Activated T-helper 2 cell treated with anti-CD3 and anti-CD28 coated beads, Interferon-gamma antibody, Interleukin-2, Interleukin-4, amounts not matched to agents 10 μg/mL and 5 μg/mL and 100 μg/mL, durations not matched to agents 14 hours and 24 hours and 36 hours (primary cell): ENCODE results near the gene DHX15. TPM values are rescaled to one million over a fixed set of nuclear protein-coding genes. Genes with fewer than 3 reads are reported as not detected.
"Not testable (repeated sequence)": the region's sequence is repeated elsewhere in the genome, so short reads cannot be mapped to it uniquely, and the experiment has no call there.

Experiments used
- DNase-seq: peaks from one replicate; pipeline ENCODE4 v3.0.0; 2021; ENCODE audit warnings: low spot score
- H3K27ac Mint-ChIP-seq: one replicate; pipeline ENCODE4 v1.8.0; 2021; ENCODE audit warnings: mixed read lengths
- H3K27me3 Mint-ChIP-seq: one replicate; pipeline ENCODE4 v1.8.0; 2021; ENCODE audit warnings: low read depth, mixed read lengths
- H3K36me3 Mint-ChIP-seq: one replicate; pipeline ENCODE4 v1.8.0; 2021; ENCODE audit warnings: low read depth, mixed read lengths
- H3K4me1 Mint-ChIP-seq: one replicate; pipeline ENCODE4 v1.8.0; 2021; ENCODE audit warnings: low read depth, mixed read lengths
- H3K4me3 Mint-ChIP-seq: one replicate; pipeline ENCODE4 v1.8.0; 2021; ENCODE audit warnings: low read depth, mild to moderate bottlenecking, moderate library complexity, mixed read lengths
- H3K9me3 Mint-ChIP-seq: one replicate; pipeline ENCODE4 v1.8.0; 2021; ENCODE audit warnings: mixed read lengths
- intact Hi-C: fragments of 100-400 bp; cut with micrococcal nuclease; formaldehyde crosslinking; loops from one replicate; pipeline ENCODE4 v1.15.1; 2023
- total RNA-seq: library from RNA; stranded (reverse); gene quantifications from 2 replicates; pipeline ENCODE4 v1.2.3, GENCODE V29; 2022

DHX15 gene
- total RNA-seq, 1 donor from 2014 or later: 233 TPM

DNA sequence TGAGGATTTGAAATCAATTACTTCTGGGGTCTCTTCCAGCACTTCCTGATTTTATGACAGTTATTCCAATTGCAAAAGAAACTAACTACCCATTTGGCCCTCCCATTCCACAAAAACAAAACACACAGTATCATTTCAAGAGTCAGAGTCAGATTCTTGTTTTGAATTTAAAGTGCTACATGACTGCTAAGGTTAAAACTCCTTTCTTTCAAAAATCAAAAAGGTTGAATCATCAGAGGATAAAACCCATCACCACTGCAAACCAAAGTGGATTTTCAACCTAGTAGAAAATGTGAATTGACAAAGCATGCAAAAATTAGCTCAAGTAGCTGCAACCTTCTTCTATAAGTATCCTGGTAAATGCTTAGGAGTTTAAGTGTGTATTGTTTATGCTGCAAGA, 67.4 kb downstream of the DHX15 start:
- Mint-ChIP-seq H3K36me3 (peaks cover 49% of the 10 kb centered on the region), H3K4me3 (no peak overlapping the region), H3K27ac (peak overlapping the region; percentile 42), H3K4me1 (peaks cover 15% of the 10 kb centered on the region), H3K27me3 (no peaks in the 10 kb centered on the region), H3K9me3 (no peaks in the 10 kb centered on the region)
- DNase-seq: no peak
- intact Hi-C loops: no loop called here

GRCh38 chr4:24515698-24516097, 68.7 kb downstream of the DHX15 start:
- peaks cover 39% of the 10 kb centered on the region for H3K36me3 Mint-ChIP-seq
- H3K4me1 Mint-ChIP-seq: peaks cover 6% of the 10 kb centered on the region
- H3K27ac Mint-ChIP-seq: no peak overlapping the region
- no peaks in the 10 kb centered on the region for H3K27me3 Mint-ChIP-seq
- no peak for DNase-seq
- intact Hi-C loops: no loop called here
- no peak overlapping the region for H3K4me3 Mint-ChIP-seq
- no peaks in the 10 kb centered on the region for H3K9me3 Mint-ChIP-seq

DNA sequence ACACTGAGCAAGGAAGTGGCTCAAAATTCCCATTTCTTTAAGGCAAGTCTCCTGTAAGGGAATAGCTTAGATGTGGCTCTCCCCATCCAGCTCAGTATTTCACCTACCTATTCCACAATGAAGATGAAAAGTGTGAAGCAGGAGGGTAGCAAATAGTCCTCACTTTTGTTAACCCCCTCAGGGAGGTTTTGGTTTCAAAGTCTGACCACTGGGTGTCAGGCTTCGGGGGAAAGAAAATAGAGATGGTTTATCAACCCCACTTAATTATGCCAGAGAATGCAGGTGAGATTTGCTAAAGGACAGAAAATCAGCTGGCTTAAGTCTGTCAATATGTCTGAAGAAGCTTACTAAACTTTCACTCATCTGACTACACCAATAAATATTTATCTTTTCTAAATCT, 69.5 kb downstream of the DHX15 start:
- intact Hi-C loops: loop anchor here (5.0 kb wide), 1 partner anchor 43 kb away; no protein-coding TSS in a partner anchor
- H3K27ac Mint-ChIP-seq: no peak overlapping the region
- H3K27me3 Mint-ChIP-seq: no peaks in the 10 kb centered on the region
- H3K4me3 Mint-ChIP-seq: no peak overlapping the region
- peaks cover 36% of the 10 kb centered on the region for H3K36me3 Mint-ChIP-seq
- H3K4me1 Mint-ChIP-seq: peaks cover 4% of the 10 kb centered on the region
- H3K9me3 Mint-ChIP-seq: no peaks in the 10 kb centered on the region
- DNase-seq: no peak

- Mint-ChIP-seq H3K36me3 (peaks cover 29% of the 10 kb centered on the region), H3K9me3 (no peaks in the 10 kb centered on the region), H3K27ac (no peak overlapping the region), H3K27me3 (no peaks in the 10 kb centered on the region), H3K4me1 (peaks cover 4% of the 10 kb centered on the region), H3K4me3 (no peak overlapping the region)
- intact Hi-C loops: loop anchor here (5.0 kb wide), 1 partner anchor 41 kb away; no protein-coding TSS in a partner anchor
- no peak for DNase-seq
Observed at GRCh38 chr4:24513718-24514117, 70.6 kb downstream of the DHX15 start.

DNA sequence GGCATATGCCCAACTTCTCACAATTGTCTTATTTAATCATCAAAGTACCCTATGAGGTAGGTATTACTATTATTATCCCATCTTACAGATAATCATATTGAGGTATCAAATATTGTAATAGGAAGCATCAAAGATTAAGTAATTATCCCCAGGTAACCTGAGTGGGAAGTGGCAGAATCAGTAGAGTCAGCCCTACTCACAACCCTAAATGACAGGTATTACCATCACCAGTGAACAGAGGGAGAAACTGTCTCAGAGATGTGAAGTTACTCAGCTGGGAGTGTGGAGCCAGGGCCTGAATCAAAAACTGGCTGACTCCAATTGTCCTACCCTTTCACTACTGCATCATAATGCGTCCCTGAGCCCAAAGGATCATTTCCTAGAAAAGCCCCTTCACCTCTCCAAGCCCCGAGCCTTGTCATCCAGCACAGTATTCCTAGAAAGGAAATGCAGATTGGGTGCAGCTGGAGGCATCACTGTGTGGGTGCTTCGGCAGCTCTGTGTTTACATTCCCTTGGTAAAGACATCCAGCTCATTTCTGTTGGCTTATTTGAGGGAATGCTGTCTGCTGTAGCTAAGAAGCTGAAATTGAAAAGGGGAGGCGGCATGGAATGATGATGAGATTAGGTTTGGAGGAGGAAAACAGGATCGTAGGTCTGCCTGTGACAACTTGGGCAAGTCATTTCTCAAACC, 72.8 kb downstream of the DHX15 start:
- no peak overlapping the region for H3K27ac Mint-ChIP-seq
- no peak for DNase-seq
- intact Hi-C loops: loop anchor here (5.0 kb wide), 1 partner anchor 39 kb away; no protein-coding TSS in a partner anchor
- H3K4me3 Mint-ChIP-seq: no peak overlapping the region
- H3K9me3 Mint-ChIP-seq: no peaks in the 10 kb centered on the region
- no peaks in the 10 kb centered on the region for H3K4me1 Mint-ChIP-seq
- peaks cover 16% of the 10 kb centered on the region for H3K36me3 Mint-ChIP-seq
- H3K27me3 Mint-ChIP-seq: no peaks in the 10 kb centered on the region

- Mint-ChIP-seq H3K36me3 (peaks cover 9% of the 10 kb centered on the region), H3K9me3 (no peaks in the 10 kb centered on the region), H3K27me3 (no peaks in the 10 kb centered on the region), H3K4me3 (no peak overlapping the region), H3K4me1 (no peaks in the 10 kb centered on the region), H3K27ac (no peak overlapping the region)
- intact Hi-C loops: loop anchor here (5.0 kb wide), 1 partner anchor 38 kb away; no protein-coding TSS in a partner anchor
- no peak for DNase-seq
Observed at GRCh38 chr4:24510091-24510490, 74.3 kb downstream of the DHX15 start.

- Mint-ChIP-seq H3K27ac (no peak overlapping the region), H3K9me3 (no peaks in the 10 kb centered on the region), H3K36me3 (no peaks in the 10 kb centered on the region), H3K27me3 (no peaks in the 10 kb centered on the region), H3K4me3 (no peak overlapping the region), H3K4me1 (no peaks in the 10 kb centered on the region)
- intact Hi-C loops: no loop called here
- no peak for DNase-seq
Observed at GRCh38 chr4:24508541-24508940, 75.8 kb downstream of the DHX15 start.

GRCh38 chr4:24507439-24507838, 76.9 kb downstream of the DHX15 start:
- no peak for DNase-seq
- Mint-ChIP-seq H3K27ac (no peak overlapping the region), H3K27me3 (no peaks in the 10 kb centered on the region), H3K9me3 (no peaks in the 10 kb centered on the region), H3K4me3 (no peak overlapping the region), H3K36me3 (no peaks in the 10 kb centered on the region), H3K4me1 (no peaks in the 10 kb centered on the region)
- intact Hi-C loops: no loop called here

GRCh38 chr4:24503090-24503489, 81.3 kb downstream of the DHX15 start:
- H3K27me3 Mint-ChIP-seq, H3K36me3 Mint-ChIP-seq, H3K4me1 Mint-ChIP-seq, H3K9me3 Mint-ChIP-seq, DNase-seq, H3K27ac Mint-ChIP-seq, intact Hi-C loops, H3K4me3 Mint-ChIP-seq: not testable (repeated sequence)

DNA sequence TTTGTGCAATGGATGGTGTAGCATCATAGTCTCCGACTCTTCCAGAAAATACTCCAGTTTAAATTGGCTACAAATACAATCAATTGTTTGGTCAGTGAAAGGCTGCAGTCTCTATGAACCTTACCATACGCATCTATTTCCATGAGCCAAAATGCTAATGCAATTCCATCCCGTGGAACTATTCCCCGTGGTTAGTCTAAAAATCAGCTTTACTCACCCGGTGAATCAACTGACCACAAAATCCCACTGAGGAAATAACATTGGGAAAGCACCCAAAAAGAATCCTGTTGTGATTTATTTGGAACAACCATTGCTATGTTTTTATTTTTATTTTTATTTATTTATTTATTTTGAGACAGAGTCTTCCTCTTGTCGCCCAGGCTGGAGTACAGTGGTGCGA, 87.1 kb downstream of the DHX15 start:
- H3K27ac Mint-ChIP-seq: no peak overlapping the region
- no peak for DNase-seq
- no peaks in the 10 kb centered on the region for H3K9me3 Mint-ChIP-seq
- H3K4me1 Mint-ChIP-seq: no peaks in the 10 kb centered on the region
- H3K27me3 Mint-ChIP-seq: peaks cover 4% of the 10 kb centered on the region
- H3K4me3 Mint-ChIP-seq: no peak overlapping the region
- no peaks in the 10 kb centered on the region for H3K36me3 Mint-ChIP-seq
- intact Hi-C loops: no loop called here

GRCh38 chr4:24496597-24496996, 87.8 kb downstream of the DHX15 start:
- Mint-ChIP-seq H3K27ac (no peak overlapping the region), H3K36me3 (no peaks in the 10 kb centered on the region), H3K4me3 (no peak overlapping the region), H3K9me3 (no peaks in the 10 kb centered on the region), H3K27me3 (peaks cover 4% of the 10 kb centered on the region), H3K4me1 (no peaks in the 10 kb centered on the region)
- no peak for DNase-seq
- intact Hi-C loops: no loop called here

DNA sequence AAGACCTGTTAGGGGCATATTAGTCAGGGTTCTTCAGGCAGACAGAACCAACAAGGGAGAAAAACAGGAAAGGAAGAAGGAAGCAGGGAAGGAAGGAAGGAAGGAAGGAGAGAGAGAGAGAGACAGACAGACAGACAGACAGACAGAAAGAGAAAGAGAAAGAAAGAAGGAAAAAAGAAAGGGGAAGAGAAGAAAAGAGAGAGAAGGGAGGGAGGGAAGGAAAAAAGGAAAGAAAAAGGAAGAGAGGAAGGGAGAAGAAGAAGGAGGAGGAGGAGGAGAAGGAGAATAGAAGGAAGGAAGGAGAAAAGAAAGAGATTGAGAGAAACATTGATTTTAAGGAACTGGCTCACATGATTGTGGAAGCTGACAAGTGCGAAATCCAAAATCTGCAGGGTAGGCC, 89.0 kb downstream of the DHX15 start:
- peaks cover 6% of the 10 kb centered on the region for H3K27me3 Mint-ChIP-seq
- no peak overlapping the region for H3K27ac Mint-ChIP-seq
- no peaks in the 10 kb centered on the region for H3K9me3 Mint-ChIP-seq
- H3K4me1 Mint-ChIP-seq: no peaks in the 10 kb centered on the region
- intact Hi-C loops: no loop called here
- no peaks in the 10 kb centered on the region for H3K36me3 Mint-ChIP-seq
- no peak overlapping the region for H3K4me3 Mint-ChIP-seq
- DNase-seq: no peak

DNA sequence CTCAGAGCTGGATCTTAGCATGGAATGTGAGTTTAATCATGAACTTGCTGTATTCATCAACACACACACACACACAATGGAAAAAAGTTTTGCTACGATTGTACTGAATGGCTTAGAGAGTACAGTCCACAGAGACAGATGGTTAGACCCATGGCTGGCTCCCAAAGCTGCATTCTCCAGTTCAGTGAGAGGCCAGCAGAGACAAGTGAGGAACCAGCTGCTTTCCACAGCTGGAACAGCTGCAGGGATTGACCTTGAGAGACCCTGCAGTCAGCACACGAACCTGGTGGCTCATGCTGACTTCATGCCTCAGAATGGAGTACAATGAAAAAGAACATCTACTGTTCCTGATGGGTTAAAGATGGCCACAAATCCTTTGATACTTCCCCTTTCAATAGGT, 94.5 kb downstream of the DHX15 start:
- intact Hi-C loops: no loop called here
- no peaks in the 10 kb centered on the region for H3K4me1 Mint-ChIP-seq
- H3K9me3 Mint-ChIP-seq: no peaks in the 10 kb centered on the region
- peaks cover 12% of the 10 kb centered on the region for H3K27me3 Mint-ChIP-seq
- DNase-seq: no peak
- no peaks in the 10 kb centered on the region for H3K36me3 Mint-ChIP-seq
- no peak overlapping the region for H3K27ac Mint-ChIP-seq
- no peak overlapping the region for H3K4me3 Mint-ChIP-seq
